GM21360 (cell line): ENCODE measurements around the gene NPHP4.
"Not testable (repeated sequence)": the region's sequence is repeated elsewhere in the genome, so short reads cannot be mapped to it uniquely, and the experiment has no call there.

Experiments
- ATAC-seq: cut with Tn5 transposase; IDR thresholded peaks from one replicate; pipeline ENCODE4 v1.9.1; 2021; ENCODE audit warnings: mild to moderate bottlenecking, moderate library complexity; ENCODE audit not compliant: unreplicated experiment

NPHP4 gene

GRCh38 chr1:5861871-5862825 lies 130.1 kb downstream of the NPHP4 start:
- ATAC-seq = no peak

GRCh38 chr1:5860277-5860676 lies 131.9 kb downstream of the NPHP4 start:
- ATAC-seq = no peak

GRCh38 chr1:5859766-5860165 lies 132.5 kb downstream of the NPHP4 start:
- no peak for ATAC-seq

GRCh38 chr1:5858844-5859407 lies 133.3 kb downstream of the NPHP4 start:
- ATAC-seq = no peak

- no peak for ATAC-seq
Measured at GRCh38 chr1:5858246-5858645, 134.0 kb downstream of the NPHP4 start.

GRCh38 chr1:5857508-5858090 lies 134.6 kb downstream of the NPHP4 start:
- ATAC-seq = no peak

- ATAC-seq = no peak
Measured at GRCh38 chr1:5857011-5857410, 135.2 kb downstream of the NPHP4 start.

GRCh38 chr1:5856246-5856815 lies 135.9 kb downstream of the NPHP4 start:
- no peak for ATAC-seq

- ATAC-seq = no peak
Measured at GRCh38 chr1:5855196-5855897, 136.9 kb downstream of the NPHP4 start.

- no peak for ATAC-seq
Measured at GRCh38 chr1:5854754-5855153, 137.5 kb downstream of the NPHP4 start.

- not testable (repeated sequence) for ATAC-seq
Measured at GRCh38 chr1:5853858-5854257, 138.4 kb downstream of the NPHP4 start.

GRCh38 chr1:5850503-5850902 lies 141.7 kb downstream of the NPHP4 start:
- no peak for ATAC-seq

GRCh38 chr1:5849550-5849949 lies 142.7 kb downstream of the NPHP4 start:
- no peak for ATAC-seq

- no peak for ATAC-seq
Measured at GRCh38 chr1:5847013-5847659, 145.1 kb downstream of the NPHP4 start.

- ATAC-seq = no peak
Measured at GRCh38 chr1:5845376-5845775, 146.8 kb downstream of the NPHP4 start.

GRCh38 chr1:5844442-5844841 lies 147.8 kb downstream of the NPHP4 start:
- no peak for ATAC-seq

GRCh38 chr1:5843521-5844096 lies 148.6 kb downstream of the NPHP4 start:
- no peak for ATAC-seq

- ATAC-seq = no peak
Measured at GRCh38 chr1:5842679-5843078, 149.5 kb downstream of the NPHP4 start.

GRCh38 chr1:5840551-5841001 lies 151.6 kb downstream of the NPHP4 start:
- ATAC-seq = no peak
